ENCODE results near the gene ELOVL6.

GRCh38 chr4:110183643-110184042 is 14.8 kb downstream of the ELOVL6 start:
- TF ChIP-seq, protein P1, sequence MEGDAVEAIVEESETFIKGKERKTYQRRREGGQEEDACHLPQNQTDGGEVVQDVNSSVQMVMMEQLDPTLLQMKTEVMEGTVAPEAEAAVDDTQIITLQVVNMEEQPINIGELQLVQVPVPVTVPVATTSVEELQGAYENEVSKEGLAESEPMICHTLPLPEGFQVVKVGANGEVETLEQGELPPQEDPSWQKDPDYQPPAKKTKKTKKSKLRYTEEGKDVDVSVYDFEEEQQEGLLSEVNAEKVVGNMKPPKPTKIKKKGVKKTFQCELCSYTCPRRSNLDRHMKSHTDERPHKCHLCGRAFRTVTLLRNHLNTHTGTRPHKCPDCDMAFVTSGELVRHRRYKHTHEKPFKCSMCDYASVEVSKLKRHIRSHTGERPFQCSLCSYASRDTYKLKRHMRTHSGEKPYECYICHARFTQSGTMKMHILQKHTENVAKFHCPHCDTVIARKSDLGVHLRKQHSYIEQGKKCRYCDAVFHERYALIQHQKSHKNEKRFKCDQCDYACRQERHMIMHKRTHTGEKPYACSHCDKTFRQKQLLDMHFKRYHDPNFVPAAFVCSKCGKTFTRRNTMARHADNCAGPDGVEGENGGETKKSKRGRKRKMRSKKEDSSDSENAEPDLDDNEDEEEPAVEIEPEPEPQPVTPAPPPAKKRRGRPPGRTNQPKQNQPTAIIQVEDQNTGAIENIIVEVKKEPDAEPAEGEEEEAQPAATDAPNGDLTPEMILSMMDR (IDR thresholded peaks at IDR 0.05): no peak
- TF ChIP-seq EP300 (IDR thresholded peaks at IDR 0.05) (no peak), POLR2A (IDR thresholded peaks at IDR 0.05) (no peak), POLR2AphosphoS5 (IDR thresholded peaks at IDR 0.05) (no peak)

Data from stomach (tissue), 4 donors.